Activated CD4-positive, alpha-beta T cell treated with anti-CD3 and anti-CD28 coated beads for 24 hours (primary cell): ENCODE results near the gene STEEP1.

Experiments
- DNase-seq, 2 donors: peaks; one replicate each; pipeline ENCODE4 v3.0.0-alpha.2; 2020; ENCODE audit warnings: low read depth in 2 of 2

STEEP1 gene

GRCh38 chrX:119488749-119489148 lies 76.5 kb downstream of the STEEP1 start:
- peak in 1 of 2 donors; percentile 22 for DNase-seq
